Measurements from ENCODE around the gene ELL2. TPM values are rescaled to one million over a fixed set of nuclear protein-coding genes. Genes with fewer than 3 reads are reported as not detected.

Gene ELL2
- total and polyA plus RNA-seq, 2 of the 13 experiments (the other 11 are each of a cell fraction or from before 2014, with no cell fraction given): 78.9 to 97.1 TPM

GRCh38 chr5:95862671-95863382, 98.8 kb downstream of the ELL2 start (continued):
- TF ChIP-seq ZNF383 (CRISPR knock-in tag; IDR thresholded peaks at IDR 0.05; ENCODE audit: borderline replicate concordance): 0 out of 2 replicates have a peak, but pooled peaks have one; percentile 62
- TF ChIP-seq ZNF713 (CRISPR knock-in tag; IDR thresholded peaks at IDR 0.05): no peak
- TF ChIP-seq NR2F2 (IDR thresholded peaks at IDR 0.05; ENCODE audit: borderline replicate concordance, low read depth): no peak
- no peak; the same call in 1 of the 2 replicates for TF ChIP-seq JUN (CRISPR knock-in tag; IDR thresholded peaks at IDR 0.05)
- no peak for TF ChIP-seq EEA1 (CRISPR knock-in tag; IDR thresholded peaks at IDR 0.05; ENCODE audit: borderline replicate concordance)
- TF ChIP-seq KDM5A (IDR thresholded peaks at IDR 0.05; ENCODE audit: borderline replicate concordance, low read length): no peak
- TF ChIP-seq, protein P1, sequence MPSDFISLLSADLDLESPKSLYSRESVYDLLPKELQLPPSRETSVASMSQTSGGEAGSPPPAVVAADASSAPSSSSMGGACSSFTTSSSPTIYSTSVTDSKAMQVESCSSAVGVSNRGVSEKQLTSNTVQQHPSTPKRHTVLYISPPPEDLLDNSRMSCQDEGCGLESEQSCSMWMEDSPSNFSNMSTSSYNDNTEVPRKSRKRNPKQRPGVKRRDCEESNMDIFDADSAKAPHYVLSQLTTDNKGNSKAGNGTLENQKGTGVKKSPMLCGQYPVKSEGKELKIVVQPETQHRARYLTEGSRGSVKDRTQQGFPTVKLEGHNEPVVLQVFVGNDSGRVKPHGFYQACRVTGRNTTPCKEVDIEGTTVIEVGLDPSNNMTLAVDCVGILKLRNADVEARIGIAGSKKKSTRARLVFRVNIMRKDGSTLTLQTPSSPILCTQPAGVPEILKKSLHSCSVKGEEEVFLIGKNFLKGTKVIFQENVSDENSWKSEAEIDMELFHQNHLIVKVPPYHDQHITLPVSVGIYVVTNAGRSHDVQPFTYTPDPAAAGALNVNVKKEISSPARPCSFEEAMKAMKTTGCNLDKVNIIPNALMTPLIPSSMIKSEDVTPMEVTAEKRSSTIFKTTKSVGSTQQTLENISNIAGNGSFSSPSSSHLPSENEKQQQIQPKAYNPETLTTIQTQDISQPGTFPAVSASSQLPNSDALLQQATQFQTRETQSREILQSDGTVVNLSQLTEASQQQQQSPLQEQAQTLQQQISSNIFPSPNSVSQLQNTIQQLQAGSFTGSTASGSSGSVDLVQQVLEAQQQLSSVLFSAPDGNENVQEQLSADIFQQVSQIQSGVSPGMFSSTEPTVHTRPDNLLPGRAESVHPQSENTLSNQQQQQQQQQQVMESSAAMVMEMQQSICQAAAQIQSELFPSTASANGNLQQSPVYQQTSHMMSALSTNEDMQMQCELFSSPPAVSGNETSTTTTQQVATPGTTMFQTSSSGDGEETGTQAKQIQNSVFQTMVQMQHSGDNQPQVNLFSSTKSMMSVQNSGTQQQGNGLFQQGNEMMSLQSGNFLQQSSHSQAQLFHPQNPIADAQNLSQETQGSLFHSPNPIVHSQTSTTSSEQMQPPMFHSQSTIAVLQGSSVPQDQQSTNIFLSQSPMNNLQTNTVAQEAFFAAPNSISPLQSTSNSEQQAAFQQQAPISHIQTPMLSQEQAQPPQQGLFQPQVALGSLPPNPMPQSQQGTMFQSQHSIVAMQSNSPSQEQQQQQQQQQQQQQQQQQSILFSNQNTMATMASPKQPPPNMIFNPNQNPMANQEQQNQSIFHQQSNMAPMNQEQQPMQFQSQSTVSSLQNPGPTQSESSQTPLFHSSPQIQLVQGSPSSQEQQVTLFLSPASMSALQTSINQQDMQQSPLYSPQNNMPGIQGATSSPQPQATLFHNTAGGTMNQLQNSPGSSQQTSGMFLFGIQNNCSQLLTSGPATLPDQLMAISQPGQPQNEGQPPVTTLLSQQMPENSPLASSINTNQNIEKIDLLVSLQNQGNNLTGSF (CRISPR knock-in tag; IDR thresholded peaks at IDR 0.05): no peak; the same call in 1 of the 2 replicates
- TF ChIP-seq ZNF646 (CRISPR knock-in tag; IDR thresholded peaks at IDR 0.05): peak; percentile 26; the same call in 1 of the 2 replicates
- no peak for TF ChIP-seq KAT7 (CRISPR knock-in tag; IDR thresholded peaks at IDR 0.05; ENCODE audit: borderline replicate concordance)
- no peak for TF ChIP-seq YY1 (IDR thresholded peaks at IDR 0.05; ENCODE audit: insufficient read depth, insufficient replicate concordance, low read depth, low read length)
- TF ChIP-seq MZF1 (CRISPR knock-in tag; IDR thresholded peaks at IDR 0.05; ENCODE audit: borderline replicate concordance): no peak
- TF ChIP-seq, protein P2, sequence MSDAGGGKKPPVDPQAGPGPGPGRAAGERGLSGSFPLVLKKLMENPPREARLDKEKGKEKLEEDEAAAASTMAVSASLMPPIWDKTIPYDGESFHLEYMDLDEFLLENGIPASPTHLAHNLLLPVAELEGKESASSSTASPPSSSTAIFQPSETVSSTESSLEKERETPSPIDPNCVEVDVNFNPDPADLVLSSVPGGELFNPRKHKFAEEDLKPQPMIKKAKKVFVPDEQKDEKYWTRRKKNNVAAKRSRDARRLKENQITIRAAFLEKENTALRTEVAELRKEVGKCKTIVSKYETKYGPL (CRISPR knock-in tag; IDR thresholded peaks at IDR 0.05): 0 out of 2 replicates have a peak, but pooled peaks have one; percentile 16
- no peak for TF ChIP-seq ZNF572 (CRISPR knock-in tag; IDR thresholded peaks at IDR 0.05)

Measured in HepG2 (cell line).